ENCODE results near the gene TTC21A.
A peak's percentile ranks its signal among the peaks of the same experiment; 100 is the strongest.
"Not testable (repeated sequence)": the region's sequence is repeated elsewhere in the genome, so short reads cannot be mapped to it uniquely, and the experiment has no call there.

TTC21A gene

GRCh38 chr3:39158148-39158715, 50.8 kb downstream of the TTC21A start:
- no peak for DNase-seq

DNA sequence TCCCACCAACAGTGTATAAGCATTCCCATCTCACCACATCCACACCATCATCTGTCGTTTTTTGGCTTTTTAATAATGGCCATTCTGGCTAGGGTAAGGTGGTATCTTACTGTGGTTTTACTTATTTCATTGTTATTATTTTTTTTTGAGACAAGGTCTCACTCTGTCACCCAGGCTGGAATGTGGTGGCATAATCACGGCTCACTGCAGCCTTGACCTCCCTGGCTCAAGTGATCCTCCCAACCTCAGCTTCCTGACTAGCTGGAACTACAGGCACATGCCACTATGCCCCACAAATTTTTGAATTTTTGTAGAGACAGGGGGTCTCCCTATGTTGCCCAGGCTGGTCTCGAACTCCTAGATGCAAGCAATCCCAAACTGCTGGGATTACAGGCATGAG, 56.9 kb downstream of the TTC21A start:
- no peak for DNase-seq

DNA sequence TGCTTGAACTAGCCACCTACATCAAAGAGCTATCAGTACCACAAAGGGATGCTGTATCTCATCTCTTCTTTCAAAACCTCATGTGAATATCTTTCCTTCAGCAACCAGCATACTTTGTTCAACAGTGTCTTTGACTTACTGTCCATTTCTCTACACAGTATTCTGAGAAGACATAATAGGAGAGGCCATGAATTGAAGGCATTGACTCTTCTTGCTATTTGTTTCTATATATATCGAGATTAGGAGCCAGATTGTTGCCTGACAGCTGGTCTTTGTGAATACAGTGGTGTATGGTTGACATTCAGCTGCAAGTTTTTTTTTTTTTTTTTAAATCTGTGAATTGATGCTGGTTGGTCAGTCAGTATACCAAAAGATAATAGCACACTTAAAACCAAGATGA, 58.0 kb downstream of the TTC21A start:
- DNase-seq = no peak

GRCh38 chr3:39166134-39166710, 58.7 kb downstream of the TTC21A start:
- no peak for DNase-seq

DNA sequence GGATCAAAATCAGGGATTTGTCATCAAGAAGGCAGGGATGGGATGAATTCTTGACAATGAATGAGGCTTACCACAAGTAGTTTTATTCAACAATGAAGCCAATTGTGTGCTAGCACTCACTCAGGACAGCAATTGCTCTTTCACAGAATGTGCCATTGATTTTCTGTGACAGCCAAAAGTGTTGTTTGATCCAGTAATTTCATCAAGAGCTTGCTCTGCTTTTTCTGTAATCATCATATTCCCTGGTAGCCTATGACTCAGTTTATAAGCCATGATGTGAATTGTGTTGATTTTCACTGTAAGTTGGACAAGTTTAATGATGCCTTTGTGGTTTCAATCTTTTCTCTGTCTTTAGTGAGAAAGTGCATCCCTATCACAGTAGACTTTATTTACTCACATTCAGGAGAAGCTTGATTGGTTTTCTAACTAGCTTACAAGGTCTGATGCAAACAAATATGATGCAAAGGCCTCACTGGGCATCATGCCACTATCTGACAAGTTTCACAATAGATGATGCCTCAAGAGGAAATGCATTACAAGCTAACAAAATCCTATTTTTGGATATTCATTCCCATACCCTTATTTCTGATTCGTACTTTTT, 59.6 kb downstream of the TTC21A start:
- no peak for DNase-seq

- no peak for DNase-seq
Observed at GRCh38 chr3:39168156-39168780, 60.8 kb downstream of the TTC21A start.

DNA sequence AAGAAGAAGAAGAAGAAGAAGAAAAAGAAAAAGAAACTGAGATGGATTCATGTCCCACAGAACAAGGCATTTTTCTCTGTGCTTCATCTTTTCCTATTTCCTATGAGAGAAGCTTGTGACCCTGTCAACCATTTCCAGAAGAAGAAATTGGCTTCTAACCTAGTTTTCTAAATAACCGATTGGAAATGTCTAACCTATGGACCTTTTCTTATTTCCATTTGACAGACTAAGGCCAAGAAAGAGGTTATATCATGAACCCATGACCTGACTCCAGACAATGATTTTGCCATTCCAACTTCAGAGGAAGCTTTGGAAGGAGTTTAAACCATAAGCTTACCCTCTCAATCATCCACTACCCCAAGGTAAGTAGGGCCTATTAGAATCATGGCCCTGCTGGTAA, 62.2 kb downstream of the TTC21A start:
- DNase-seq = no peak

- DNase-seq = no peak
Observed at GRCh38 chr3:39170461-39170860, 63.0 kb downstream of the TTC21A start.

GRCh38 chr3:39170877-39171276, 63.4 kb downstream of the TTC21A start:
- not testable (repeated sequence) for DNase-seq

- no peak for DNase-seq
Observed at GRCh38 chr3:39171860-39172259, 64.4 kb downstream of the TTC21A start.

- DNase-seq = no peak
Observed at GRCh38 chr3:39173318-39174125, 66.0 kb downstream of the TTC21A start.

- no peak for DNase-seq
Observed at GRCh38 chr3:39176025-39176714, 68.7 kb downstream of the TTC21A start.

GRCh38 chr3:39177708-39178332, 70.3 kb downstream of the TTC21A start:
- DNase-seq = peak; percentile 51 to 65

- DNase-seq = no peak
Observed at GRCh38 chr3:39178553-39178952, 71.1 kb downstream of the TTC21A start.

- no peak for DNase-seq
Observed at GRCh38 chr3:39180183-39180545, 72.7 kb downstream of the TTC21A start.

GRCh38 chr3:39180546-39181346, 73.3 kb downstream of the TTC21A start:
- peak; percentile 77 to 82 for DNase-seq

- no peak for DNase-seq
Observed at GRCh38 chr3:39181408-39182335, 74.2 kb downstream of the TTC21A start.

DNA sequence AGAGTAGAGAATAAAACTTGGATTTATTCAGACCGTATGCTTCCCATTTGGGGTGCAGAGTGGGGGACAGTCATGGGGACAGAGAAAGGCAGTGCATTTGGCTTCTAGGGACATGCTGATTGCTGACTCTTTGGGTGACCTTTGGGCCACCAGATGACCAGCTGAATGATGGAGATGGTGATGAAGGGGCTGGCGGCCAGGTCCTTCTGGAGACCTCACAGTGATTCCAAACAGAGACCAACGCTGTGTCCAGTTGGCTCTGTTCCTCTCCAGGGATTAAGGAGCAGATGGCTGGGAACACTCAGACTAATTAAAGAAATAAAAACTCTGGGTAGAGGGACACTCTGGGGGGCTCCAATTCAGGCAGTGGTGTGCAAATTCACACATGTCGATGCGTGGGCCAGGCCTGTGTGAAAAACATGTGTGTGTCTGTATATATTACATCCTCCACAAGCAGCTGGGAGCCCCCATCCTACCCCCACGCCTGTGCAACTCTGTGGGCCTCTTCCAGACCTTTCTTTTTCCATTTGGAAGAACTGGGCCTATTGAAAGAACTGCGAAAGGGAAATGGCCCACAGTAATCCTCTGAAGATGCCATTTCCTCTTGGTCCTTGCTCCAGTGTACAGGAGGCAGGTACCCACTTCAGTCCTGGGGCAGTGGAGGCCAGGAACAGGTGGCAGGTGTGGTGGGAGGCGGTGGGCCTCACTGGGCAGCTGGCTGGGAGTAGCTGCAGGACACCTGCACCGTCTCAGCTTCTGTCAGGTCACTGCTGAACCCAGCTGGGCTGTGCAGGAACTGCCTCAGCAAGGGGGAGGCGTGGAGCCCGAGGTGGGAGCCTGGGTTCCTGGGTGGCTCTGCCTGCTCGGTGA, 76.0 kb downstream of the TTC21A start:
- DNase-seq = no peak
